Naive thymus-derived CD4-positive, alpha-beta T cell (primary cell): Measurements from ENCODE around the gene CD52. TPM values are rescaled to one million over a fixed set of nuclear protein-coding genes. Genes with fewer than 3 reads are reported as not detected.

Experiments
- ATAC-seq: fragments of 150-1000 bp; cut with Tn5 transposase; 2 replicates; pipeline ENCODE4 v1.10.0; 2021; ENCODE audit warnings: mild to moderate bottlenecking, moderate library complexity
- CTCF ChIA-PET: fragments of 350-600 bp; sonication (Branson Sonifier 250); formaldehyde crosslinking; loops from one replicate; lab custom pipeline; 2021; ENCODE audit warnings: antibody characterized with exemption; lab: Charles Lee
- POLR2A ChIA-PET: fragments of 350-600 bp; sonication (Branson Sonifier 250); formaldehyde crosslinking; loops from one replicate; lab custom pipeline; 2021; ENCODE audit warnings: antibody characterized with exemption, inconsistent platforms; lab: Charles Lee
- DNase-seq, 9 donors: peaks; one replicate each; pipeline versions ENCODE4 v3.0.0 to v3.0.0-alpha.2; 2020 to 2022; ENCODE audit warnings: mixed read lengths in 1 of 9
- H3K27ac ChIP-seq: one replicate; pipeline ENCODE4 v1.7.0; 2013; ENCODE audit warnings: mild to moderate bottlenecking, low read depth, low read length, moderate library complexity
- H3K27me3 ChIP-seq, 2 donors: one replicate each; pipeline ENCODE4 v1.7.0; 2013; ENCODE audit warnings: low read length in 2 of 2, mild to moderate bottlenecking in 2 of 2, moderate library complexity in 2 of 2; ENCODE audit not compliant: control insufficient read depth in 2 of 2, insufficient read depth in 2 of 2
- H3K36me3 ChIP-seq, 3 experiments: 1 replicate in 2 of 3; 2 replicates in 1 of 3; pipeline ENCODE4 v1.7.0; 2013; ENCODE audit warnings: low read length in 3 of 3, mild to moderate bottlenecking in 3 of 3, moderate library complexity in 1 of 3; ENCODE audit not compliant: insufficient read depth in 3 of 3, control insufficient read depth in 2 of 3
- H3K4me1 ChIP-seq, 2 donors: one replicate each; pipeline ENCODE4 v1.7.0; 2013; ENCODE audit warnings: low read length in 2 of 2, mild to moderate bottlenecking in 2 of 2, moderate library complexity in 1 of 2; ENCODE audit not compliant: control insufficient read depth in 2 of 2, insufficient read depth in 2 of 2
- H3K4me3 ChIP-seq: 2 replicates; pipeline ENCODE4 v1.7.0; 2013; ENCODE audit warnings: mild to moderate bottlenecking, low read length
- H3K9me3 ChIP-seq, 3 experiments: 1 replicate in 2 of 3; 2 replicates in 1 of 3; pipeline ENCODE4 v1.7.0; 2013; ENCODE audit warnings: low read length in 3 of 3; ENCODE audit not compliant: control insufficient read depth in 2 of 3
- H3K27ac Mint-ChIP-seq, 9 donors: one replicate each; pipeline ENCODE4 v1.8.0; 2020 to 2022; ENCODE audit warnings: mixed read lengths in 9 of 9, mild to moderate bottlenecking in 8 of 9, moderate library complexity in 5 of 9, inconsistent platforms in 2 of 9
- H3K27me3 Mint-ChIP-seq, 5 donors: one replicate each; pipeline ENCODE4 v1.8.0; 2021 to 2022; ENCODE audit warnings: mixed read lengths in 5 of 5, mild to moderate bottlenecking in 1 of 5
- H3K36me3 Mint-ChIP-seq, 5 donors: one replicate each; pipeline ENCODE4 v1.8.0; 2020 to 2022; ENCODE audit warnings: mixed read lengths in 5 of 5, mild to moderate bottlenecking in 3 of 5, inconsistent platforms in 1 of 5
- H3K4me1 Mint-ChIP-seq, 7 donors: one replicate each; pipeline ENCODE4 v1.8.0; 2020 to 2022; ENCODE audit warnings: mixed read lengths in 7 of 7, mild to moderate bottlenecking in 3 of 7, inconsistent platforms in 1 of 7
- H3K4me3 Mint-ChIP-seq, 10 donors: one replicate each; pipeline ENCODE4 v1.8.0; 2020 to 2022; ENCODE audit warnings: mild to moderate bottlenecking in 10 of 10, mixed read lengths in 10 of 10, moderate library complexity in 6 of 10, inconsistent platforms in 2 of 10
- H3K9me3 Mint-ChIP-seq, 11 donors: one replicate each; pipeline ENCODE4 v1.8.0; 2020 to 2022; ENCODE audit warnings: mixed read lengths in 11 of 11, mild to moderate bottlenecking in 4 of 11, inconsistent platforms in 1 of 11, moderate library complexity in 1 of 11
- intact Hi-C, 2 donors: fragments of 100-400 bp; cut with micrococcal nuclease; formaldehyde crosslinking; loops; one replicate each; pipeline ENCODE4 v1.15.1; 2023
- polyA plus RNA-seq, 2 donors: library from polyadenylated mRNA; unstranded; fragments of 300-500 nt; fragmentation: Illumina TruSeq; gene quantifications; one replicate each; pipeline ENCODE4 v1.2.3, GENCODE V29; 2021
- total RNA-seq, 6 experiments: library from RNA in 5 of 6; stranded (reverse) in 5 of 6; gene quantifications; 1 replicate in 5 of 6; 2 replicates in 1 of 6; pipeline ENCODE4 v1.2.3 and lab custom pipeline; 2021 to 2026

The CD52 gene
- total and polyA plus RNA-seq, 7 experiments from 2014 or later: 719 to 8,133 (median 1,178) TPM

DNA sequence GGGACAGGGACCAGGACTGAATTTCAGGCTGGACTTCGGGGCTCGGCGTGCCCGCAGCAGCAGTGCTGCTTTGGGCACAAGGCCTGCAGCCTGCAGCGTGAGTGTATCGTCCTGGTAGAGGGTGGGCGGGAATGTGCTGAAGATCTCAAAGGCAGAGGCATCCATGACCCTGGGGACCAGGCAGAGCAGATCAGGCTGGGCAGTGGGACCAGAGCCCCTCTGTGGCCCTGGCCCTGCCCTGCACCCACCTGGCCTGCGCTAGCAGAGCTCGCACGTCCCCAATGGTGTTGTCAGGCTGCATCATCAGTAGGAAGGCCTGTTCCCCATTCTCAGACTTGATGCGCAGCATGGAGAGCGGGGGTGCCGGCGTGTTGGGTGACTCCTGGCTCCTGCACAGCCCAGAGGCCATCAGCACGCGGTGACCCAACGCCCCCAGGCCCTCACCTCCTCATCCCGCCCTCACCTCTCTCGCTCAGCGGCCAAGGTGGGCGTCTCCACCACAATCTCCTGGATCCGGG is 35.3 kb upstream of the CD52 start:
- H3K9me3 Mint-ChIP-seq: peaks cover 0 to 2% (median 0%) of the 10 kb centered on the region in 11 donors
- no peaks in the 10 kb centered on the region for H3K27me3 Mint-ChIP-seq
- Histone ChIP-seq H3K4me3 (no peak overlapping the region), H3K4me1 (peaks cover 87 to 88% of the 10 kb centered on the region in 2 donors), H3K27ac (peak overlapping the region; percentile 86), H3K9me3 (no peaks in the 10 kb centered on the region), H3K36me3 (peaks cover 0 to 17% (median 4%) of the 10 kb centered on the region in 3 experiments), H3K27me3 (no peaks in the 10 kb centered on the region)
- DNase-seq (no peak), ATAC-seq (no peak)
- ChIA-PET CTCF (interaction anchor here (2.6 to 17.9 kb wide), 2 partner anchors 40 to 81 kb away, joined by 12 to 541 read pairs; partner anchors contain the start of gene CD52), POLR2A (interaction anchor here (1.0 to 26.8 kb wide), 4 partner anchors 6 to 92 kb away, joined by 3 to 1967 read pairs (median 61); partner anchors contain the start of genes CD52, CEP85 and UBXN11)
- H3K27ac Mint-ChIP-seq: peak overlapping the region; percentile 41 to 99 (median 96)
- peaks cover 57 to 92% (median 75%) of the 10 kb centered on the region in 7 donors for H3K4me1 Mint-ChIP-seq
- H3K4me3 Mint-ChIP-seq: peak overlapping the region in 7 of 10 donors; percentile 21 to 88 (median 58)
- intact Hi-C loops: loop anchor here in 1 of 2 donors (10.0 kb wide), 2 partner anchors 262 to 412 kb away; partner anchors contain the start of gene ARID1A
- peaks cover 0 to 41% (median 4%) of the 10 kb centered on the region in 5 donors for H3K36me3 Mint-ChIP-seq

DNA sequence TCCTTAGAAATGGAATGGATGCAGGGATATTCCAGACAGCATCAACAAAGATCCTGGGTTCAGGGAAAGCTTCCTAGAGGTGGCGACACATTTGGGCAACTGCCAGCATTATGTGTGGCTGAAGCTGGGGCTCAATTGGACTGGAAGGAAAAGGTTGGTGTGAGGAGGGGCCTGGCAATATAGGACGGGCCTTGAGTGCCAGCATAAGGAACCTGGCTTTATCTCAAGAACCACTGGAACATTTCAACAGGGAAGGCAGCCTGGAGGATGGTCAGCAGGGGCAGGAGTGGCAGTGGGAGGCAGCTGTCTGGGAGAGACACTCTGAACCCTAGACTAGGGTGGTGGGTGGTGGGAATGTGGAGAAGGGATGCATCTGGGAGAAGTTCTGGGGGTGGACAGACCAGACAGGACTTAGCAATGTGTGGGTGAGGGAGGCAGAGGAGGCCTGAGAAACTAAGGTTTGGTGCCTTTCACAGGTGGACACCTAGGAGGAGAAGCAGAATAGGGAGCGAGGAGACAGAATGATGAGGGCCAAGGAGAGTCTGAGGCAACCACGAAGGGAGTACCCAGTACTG is 34.4 kb upstream of the CD52 start:
- DNase-seq: no peak
- peaks cover 0 to 2% (median 0%) of the 10 kb centered on the region in 11 donors for H3K9me3 Mint-ChIP-seq
- intact Hi-C loops: loop anchor here in 1 of 2 donors (10.0 kb wide), 2 partner anchors 261 to 411 kb away; partner anchors contain the start of gene ARID1A
- H3K27me3 Mint-ChIP-seq: no peaks in the 10 kb centered on the region
- peak overlapping the region; percentile 90 to 99 (median 97) for H3K27ac Mint-ChIP-seq
- Histone ChIP-seq H3K36me3 (peaks cover 0 to 15% (median 4%) of the 10 kb centered on the region in 3 experiments), H3K9me3 (no peaks in the 10 kb centered on the region), H3K4me3 (no peak overlapping the region), H3K27me3 (no peaks in the 10 kb centered on the region), H3K27ac (peak overlapping the region; percentile 86), H3K4me1 (peaks cover 87 to 89% of the 10 kb centered on the region in 2 donors)
- H3K4me1 Mint-ChIP-seq: peaks cover 62 to 92% (median 84%) of the 10 kb centered on the region in 7 donors
- POLR2A ChIA-PET: interaction anchor here (0.6 to 26.8 kb wide), 6 partner anchors 30 to 139 kb away, joined by 4 to 1967 read pairs (median 10); partner anchors contain the start of genes CD52, CEP85 and UBXN11
- CTCF ChIA-PET: interaction anchor here (3.1 to 17.9 kb wide), 3 partner anchors 8 to 39 kb away, joined by 31 to 541 read pairs (median 131); partner anchors contain the start of genes CD52 and UBXN11
- ATAC-seq: no peak
- peaks cover 0 to 35% (median 4%) of the 10 kb centered on the region in 5 donors for H3K36me3 Mint-ChIP-seq
- H3K4me3 Mint-ChIP-seq: peak overlapping the region; percentile 28 to 88 (median 60)

DNA sequence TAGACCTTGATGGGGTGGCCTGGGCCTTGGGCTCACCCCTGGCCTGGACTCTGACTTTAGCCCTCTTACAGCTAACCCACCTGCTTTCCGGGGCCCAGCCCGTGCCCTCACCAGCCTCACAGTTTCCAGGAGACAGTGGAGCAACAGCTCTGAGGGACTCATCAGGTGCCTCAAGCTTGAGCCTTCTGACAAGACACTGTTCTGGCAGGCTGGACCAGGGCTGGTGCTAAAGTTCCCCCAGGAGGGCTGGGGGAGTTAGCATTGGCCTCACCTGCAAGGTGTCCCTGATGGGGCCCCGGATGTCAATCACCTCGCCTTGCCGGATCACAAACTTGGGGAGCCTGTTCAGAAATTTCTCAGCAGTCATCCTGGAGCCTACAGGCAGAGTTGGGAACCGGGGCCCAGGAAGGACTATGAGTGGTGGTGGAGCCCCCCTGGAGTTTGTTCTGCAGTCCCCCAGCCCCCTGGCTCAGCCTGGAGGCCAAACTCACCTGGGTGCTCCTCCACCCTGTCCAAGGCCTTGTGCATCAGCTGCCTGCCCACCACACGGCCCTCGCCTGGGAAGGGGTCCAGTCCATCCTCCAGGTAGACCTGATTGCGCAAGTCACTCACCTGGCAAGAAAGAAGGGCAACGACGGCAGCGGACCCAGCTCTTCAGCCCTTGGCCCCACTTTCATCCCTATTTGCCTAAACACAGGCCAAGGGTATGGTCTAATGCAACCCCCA is 33.7 kb upstream of the CD52 start:
- Mint-ChIP-seq H3K4me1 (peaks cover 57 to 92% (median 84%) of the 10 kb centered on the region in 7 donors), H3K4me3 (peak overlapping the region; percentile 44 to 88 (median 76)), H3K27ac (peak overlapping the region; percentile 90 to 99 (median 97)), H3K9me3 (peaks cover 0 to 2% (median 0%) of the 10 kb centered on the region in 11 donors), H3K36me3 (peaks cover 0 to 32% (median 4%) of the 10 kb centered on the region in 5 donors), H3K27me3 (no peaks in the 10 kb centered on the region)
- POLR2A ChIA-PET: interaction anchor here (0.6 to 26.8 kb wide), 13 partner anchors 6 to 148 kb away, joined by 3 to 1967 read pairs (median 7); partner anchors contain the start of genes CD52, CEP85, DHDDS and SH3BGRL3
- H3K4me1 ChIP-seq: peaks cover 87 to 89% of the 10 kb centered on the region in 2 donors
- H3K4me3 ChIP-seq: peak overlapping the region; percentile 18
- CTCF ChIA-PET: interaction anchor here (0.6 to 17.9 kb wide), 11 partner anchors 8 to 133 kb away, joined by 3 to 541 read pairs (median 10); partner anchors contain the start of genes CD52 and UBXN11
- intact Hi-C loops: loop anchor here (1.0 to 10.0 kb wide), 9 partner anchors 8 to 411 kb away; partner anchors contain the start of genes ARID1A (in 1 of the 2), CEP85 (in 1 of the 2), DHDDS (in 1 of the 2) and HMGN2 (in 1 of the 2)
- H3K27ac ChIP-seq: peak overlapping the region; percentile 86
- no peaks in the 10 kb centered on the region for H3K27me3 ChIP-seq
- H3K36me3 ChIP-seq: peaks cover 0 to 15% (median 4%) of the 10 kb centered on the region in 3 experiments
- DNase-seq (no peak), ATAC-seq (no peak)
- H3K9me3 ChIP-seq: no peaks in the 10 kb centered on the region

DNA sequence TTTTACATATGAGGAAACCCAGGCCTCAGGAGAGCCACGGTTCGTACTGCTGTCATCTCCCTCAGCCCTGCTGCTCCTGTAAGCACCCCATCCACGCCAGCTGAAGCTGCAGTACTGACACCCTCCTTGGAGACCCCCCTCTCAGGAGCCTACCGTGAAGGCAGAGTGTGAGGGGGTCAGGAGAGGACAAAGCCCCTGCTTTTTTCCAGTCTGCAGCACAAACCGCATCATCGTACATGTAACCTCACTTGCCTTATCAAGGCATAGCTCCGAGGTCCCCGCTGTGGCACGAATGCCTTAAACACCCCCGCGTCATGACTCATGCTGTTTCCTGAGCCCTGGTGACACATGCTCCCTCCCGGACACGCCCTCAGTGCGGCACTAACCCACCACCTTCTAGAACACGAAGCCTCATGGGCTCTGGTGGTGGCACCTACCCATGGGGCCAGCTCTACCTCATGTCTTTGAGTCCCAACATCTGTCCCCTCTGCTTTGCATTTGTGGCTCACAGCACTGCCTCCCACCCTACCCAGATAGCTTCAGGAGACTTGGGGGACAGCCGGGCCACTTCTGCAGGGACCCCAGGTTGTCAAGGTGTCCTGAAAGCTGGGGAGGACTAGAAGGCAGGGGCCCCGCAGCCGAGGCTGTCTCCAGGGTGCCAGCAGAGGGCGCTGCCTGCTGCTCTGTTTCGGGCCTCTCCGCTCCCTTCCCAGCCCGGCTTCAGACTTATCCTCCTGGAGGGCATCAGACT is 33.0 kb upstream of the CD52 start:
- Mint-ChIP-seq H3K9me3 (peaks cover 0 to 2% (median 0%) of the 10 kb centered on the region in 11 donors), H3K4me1 (peaks cover 62 to 94% (median 86%) of the 10 kb centered on the region in 7 donors), H3K4me3 (peak overlapping the region; percentile 44 to 88 (median 76)), H3K27me3 (no peaks in the 10 kb centered on the region), H3K27ac (peak overlapping the region; percentile 90 to 99 (median 97)), H3K36me3 (peaks cover 0 to 32% (median 4%) of the 10 kb centered on the region in 5 donors)
- DNase-seq (peak; percentile 60 to 97 (median 87)), ATAC-seq (peak; percentile 81)
- ChIA-PET POLR2A (interaction anchor here (0.5 to 26.8 kb wide), 16 partner anchors 6 to 509 kb away, joined by 3 to 1967 read pairs (median 6); partner anchors contain the start of genes CD52, CEP85, DHDDS and HMGN2), CTCF (interaction anchor here (0.6 to 17.9 kb wide), 13 partner anchors 9 to 132 kb away, joined by 3 to 541 read pairs (median 5); partner anchors contain the start of genes CD52 and UBXN11)
- intact Hi-C loops: loop anchor here (1.0 to 10.0 kb wide), 12 partner anchors 8 to 410 kb away; partner anchors contain the start of genes ARID1A (in 1 of the 2), CEP85 (in 1 of the 2), DHDDS (in 1 of the 2) and HMGN2 (in 1 of the 2)
- Histone ChIP-seq H3K27me3 (no peaks in the 10 kb centered on the region), H3K4me3 (peak overlapping the region; percentile 18), H3K4me1 (peaks cover 89 to 91% of the 10 kb centered on the region in 2 donors), H3K36me3 (peaks cover 0 to 15% (median 4%) of the 10 kb centered on the region in 3 experiments), H3K9me3 (no peaks in the 10 kb centered on the region), H3K27ac (peak overlapping the region; percentile 86)

DNA sequence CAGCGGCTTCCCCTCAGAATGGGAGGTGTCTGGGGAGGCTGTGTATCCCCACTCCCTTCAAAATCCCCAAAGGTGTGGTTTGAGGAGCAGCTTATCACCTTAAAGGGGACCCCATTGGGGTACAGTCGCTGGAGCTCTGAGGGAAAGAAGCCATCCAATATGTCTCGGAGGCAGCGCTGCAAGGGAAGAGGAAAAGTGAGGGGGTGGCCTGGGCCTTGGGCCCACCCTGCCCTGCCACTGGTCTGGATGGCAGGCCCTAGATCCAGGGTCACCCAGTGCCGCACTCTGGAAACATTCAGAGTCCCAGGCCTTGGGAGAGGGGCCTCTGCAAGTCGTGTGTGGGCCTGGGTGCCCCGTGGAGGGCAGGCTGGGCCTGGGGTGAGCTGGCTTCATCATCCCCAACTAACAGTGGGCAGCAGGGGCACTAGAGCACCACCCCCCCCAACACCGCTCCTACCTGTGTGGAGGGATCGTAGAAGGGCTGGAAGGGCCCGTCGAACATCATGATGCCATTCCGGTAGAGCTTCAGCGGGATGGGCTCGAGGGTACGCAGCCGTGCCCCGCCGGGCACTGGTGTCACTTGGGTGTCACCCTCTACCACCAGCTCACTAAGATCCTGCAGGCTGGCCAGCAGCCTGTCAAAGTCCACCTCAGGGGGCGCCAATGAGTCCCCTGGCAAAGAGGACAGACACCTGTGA is 32.2 kb upstream of the CD52 start:
- Mint-ChIP-seq H3K4me3 (peak overlapping the region in 9 of 10 donors; percentile 44 to 88 (median 76)), H3K4me1 (peaks cover 68 to 99% (median 92%) of the 10 kb centered on the region in 7 donors), H3K27me3 (no peaks in the 10 kb centered on the region), H3K36me3 (peaks cover 0 to 33% (median 4%) of the 10 kb centered on the region in 5 donors), H3K9me3 (peaks cover 0 to 2% (median 0%) of the 10 kb centered on the region in 11 donors), H3K27ac (peak overlapping the region; percentile 90 to 99 (median 97))
- H3K36me3 ChIP-seq: peaks cover 0 to 15% (median 2%) of the 10 kb centered on the region in 3 experiments
- ChIA-PET POLR2A (interaction anchor here (0.5 to 26.8 kb wide), 14 partner anchors 7 to 509 kb away, joined by 3 to 1967 read pairs (median 7); partner anchors contain the start of genes CD52, CEP85, DHDDS and HMGN2), CTCF (interaction anchor here (0.7 to 17.9 kb wide), 11 partner anchors 10 to 190 kb away, joined by 3 to 541 read pairs (median 10); partner anchors contain the start of genes CD52, LIN28A and UBXN11)
- peak overlapping the region; percentile 86 for H3K27ac ChIP-seq
- no peaks in the 10 kb centered on the region for H3K9me3 ChIP-seq
- intact Hi-C loops: loop anchor here (1.0 to 10.0 kb wide), 9 partner anchors 36 to 409 kb away; partner anchors contain the start of genes ARID1A (in 1 of the 2), CEP85 (in 1 of the 2) and HMGN2 (in 1 of the 2)
- peak overlapping the region; percentile 15 for H3K4me3 ChIP-seq
- ATAC-seq (no peak), DNase-seq (peak in 1 of 9 donors; percentile 56)
- no peaks in the 10 kb centered on the region for H3K27me3 ChIP-seq
- peaks cover 96% of the 10 kb centered on the region in 2 donors for H3K4me1 ChIP-seq
